Left lung (tissue), 10 donors: ENCODE measurements around the gene NOX5. TPM values are rescaled to one million over a fixed set of nuclear protein-coding genes. Genes with fewer than 3 reads are reported as not detected.

Experiments used
- ATAC-seq: fragments of 200-7000 bp; cut with Tn5 transposase; one replicate; pipeline ENCODE4 v1.9.1; 2020; ENCODE audit warnings: moderate library complexity
- DNase-seq, 4 donors: peaks; one replicate each; pipeline ENCODE4 v3.0.0-alpha.2; 2013 to 2020
- H3K27ac ChIP-seq, 2 donors: fragments of 200-600 bp; sonication (generic) in 1 of 2; one replicate each; pipeline versions ENCODE4 v1.5.0 to v1.8.0; 2020 to 2021
- H3K27me3 ChIP-seq, 2 donors: fragments of 200-600 bp; sonication (generic) in 1 of 2; one replicate each; pipeline versions ENCODE4 v1.5.0 to v1.8.0; 2020 to 2021
- H3K36me3 ChIP-seq, 2 donors: fragments of 200-600 bp; sonication (generic) in 1 of 2; one replicate each; pipeline versions ENCODE4 v1.5.0 to v1.8.0; 2020 to 2021
- H3K4me1 ChIP-seq, 2 donors: fragments of 200-600 bp; one replicate each; pipeline ENCODE4 v1.8.0; 2021
- H3K4me3 ChIP-seq, 2 donors: fragments of 200-600 bp; sonication (generic) in 1 of 2; one replicate each; pipeline versions ENCODE4 v1.5.0 to v1.8.0; 2020 to 2021; ENCODE audit warnings: mild to moderate bottlenecking in 1 of 2
- H3K9me3 ChIP-seq, 2 donors: fragments of 200-600 bp; sonication (generic) in 1 of 2; one replicate each; pipeline versions ENCODE4 v1.5.0 to v1.8.0; 2020 to 2021
- intact Hi-C, 2 donors: fragments of 100-400 bp; cut with DNase I; formaldehyde crosslinking; loops; one replicate each; pipeline versions ENCODE4 v1.11.2 to v1.14.2; 2022
- polyA plus RNA-seq, 6 donors: library from polyadenylated mRNA; unstranded; fragments of 120-200 nt; gene quantifications; one replicate each; pipeline ENCODE4 v1.2.1, GENCODE V29; 2013; ENCODE audit not compliant: insufficient read length in 6 of 6
- total RNA-seq, 2 donors: library from RNA; stranded (reverse); fragmentation: NEBNext Ultra II Directional; extraction: Animal tissue kit (Norgen Biotek cat#: 25700); gene quantifications; one replicate each; pipeline ENCODE4 v1.2.1, GENCODE V29; 2021
- TF ChIP-seq, protein P1 (sequence below), 2 donors: fragments of 200-600 bp; sonication (generic) in 1 of 2; IDR thresholded peaks; one replicate each; pipeline versions ENCODE4 v1.5.0 to v1.8.0; 2021; ENCODE audit warnings: antibody characterized with exemption in 2 of 2
- donor health status: DM: no; HTN: yes; CAD: no.
- donor health status: DM: no; HTN: no; CAD: no.

The NOX5 gene
- total and polyA plus RNA-seq, 8 donors = 0.16 to 0.83 (median 0.41) TPM

DNA sequence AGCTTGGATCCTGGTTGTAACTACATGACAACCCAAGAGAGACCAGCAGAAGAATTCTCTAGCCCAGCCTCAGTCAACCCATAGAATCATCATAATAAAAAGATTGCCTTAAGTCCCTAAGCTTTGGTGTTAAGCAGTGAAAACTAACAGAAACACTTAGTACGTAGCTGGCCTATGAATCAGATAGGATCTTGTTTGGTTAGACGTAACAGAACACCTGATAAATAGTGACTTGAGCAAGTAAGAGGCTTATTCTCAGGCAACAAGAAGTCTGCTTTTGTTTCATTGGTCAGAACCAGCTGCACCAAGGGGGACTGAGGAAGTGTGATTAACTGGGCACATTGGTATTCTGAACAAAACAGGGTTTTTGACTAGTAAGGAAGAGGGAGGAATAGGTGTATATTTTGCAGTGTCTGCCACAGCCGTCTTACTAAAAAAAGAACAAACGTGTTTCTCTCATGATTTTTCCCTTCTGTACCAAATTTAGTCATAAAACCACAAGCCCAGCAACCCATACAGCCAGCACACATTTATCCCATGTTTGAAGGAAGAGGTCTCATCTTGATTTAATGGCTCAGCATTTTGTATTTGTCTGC lies 92.6 kb downstream of the NOX5 start:
- no peak overlapping the region for H3K27ac ChIP-seq
- DNase-seq (no peak), ATAC-seq (no peak)
- no peaks in the 10 kb centered on the region for H3K36me3 ChIP-seq
- H3K4me3 ChIP-seq = no peak overlapping the region
- no peaks in the 10 kb centered on the region for H3K9me3 ChIP-seq
- H3K27me3 ChIP-seq = no peaks in the 10 kb centered on the region
- H3K4me1 ChIP-seq = no peaks in the 10 kb centered on the region
- TF ChIP-seq, protein P1, sequence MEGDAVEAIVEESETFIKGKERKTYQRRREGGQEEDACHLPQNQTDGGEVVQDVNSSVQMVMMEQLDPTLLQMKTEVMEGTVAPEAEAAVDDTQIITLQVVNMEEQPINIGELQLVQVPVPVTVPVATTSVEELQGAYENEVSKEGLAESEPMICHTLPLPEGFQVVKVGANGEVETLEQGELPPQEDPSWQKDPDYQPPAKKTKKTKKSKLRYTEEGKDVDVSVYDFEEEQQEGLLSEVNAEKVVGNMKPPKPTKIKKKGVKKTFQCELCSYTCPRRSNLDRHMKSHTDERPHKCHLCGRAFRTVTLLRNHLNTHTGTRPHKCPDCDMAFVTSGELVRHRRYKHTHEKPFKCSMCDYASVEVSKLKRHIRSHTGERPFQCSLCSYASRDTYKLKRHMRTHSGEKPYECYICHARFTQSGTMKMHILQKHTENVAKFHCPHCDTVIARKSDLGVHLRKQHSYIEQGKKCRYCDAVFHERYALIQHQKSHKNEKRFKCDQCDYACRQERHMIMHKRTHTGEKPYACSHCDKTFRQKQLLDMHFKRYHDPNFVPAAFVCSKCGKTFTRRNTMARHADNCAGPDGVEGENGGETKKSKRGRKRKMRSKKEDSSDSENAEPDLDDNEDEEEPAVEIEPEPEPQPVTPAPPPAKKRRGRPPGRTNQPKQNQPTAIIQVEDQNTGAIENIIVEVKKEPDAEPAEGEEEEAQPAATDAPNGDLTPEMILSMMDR (IDR thresholded peaks at IDR 0.05) = no peak
- intact Hi-C loops = no loop called here

Other genes starting within 250 kb of the NOX5 start
- 100 to 1,000 TPM; 111 to 127 TPM for gene ANP32A, start 193.8 kb upstream of the NOX5 start, total RNA-seq
- 100 to 1,000 TPM; 280 to 346 (median 303) TPM for gene ANP32A, start 193.8 kb upstream of the NOX5 start, polyA plus RNA-seq
- 1 to 10 TPM; 1.8 to 5.0 TPM for gene SPESP1, start 84.2 kb upstream of the NOX5 start, total RNA-seq
- gene SPESP1, start 84.2 kb upstream of the NOX5 start, polyA plus RNA-seq = 1 to 10 TPM; 2.0 to 6.5 (median 2.7) TPM
- gene GLCE, start 145.9 kb downstream of the NOX5 start, total RNA-seq = 10 to 100 TPM; 18.2 to 20.7 TPM
- 10 to 100 TPM; 55.3 to 66.6 (median 61.4) TPM for gene GLCE, start 145.9 kb downstream of the NOX5 start, polyA plus RNA-seq